Stimulated activated CD4-positive, alpha-beta T cell treated with anti-CD3 and anti-CD28 coated beads, Interleukin-4, amount 100 ng/mL, for 4 hours (primary cell): ENCODE measurements around the gene MXD1.
"Not testable (repeated sequence)": the region's sequence is repeated elsewhere in the genome, so short reads cannot be mapped to it uniquely, and the experiment has no call there.

Experiments used
- DNase-seq, 2 experiments: peaks; one replicate each; pipeline ENCODE4 v3.0.0-alpha.2; 2020

The MXD1 gene

GRCh38 chr2:69914950-69915945 lies at the start of gene MXD1:
MXD1 (plus strand) TSS chr2:69915109; CDS start chr2:69915331, 222 bp downstream.
- DNase-seq = peak in 1 of 2 experiments; percentile 98

GRCh38 chr2:69888451-69888850 lies 26.5 kb upstream of the MXD1 start:
- DNase-seq = no peak

- DNase-seq = no peak
These were observed 25.6 kb upstream of the MXD1 start for GRCh38 chr2:69889302-69889701.

- no peak for DNase-seq
These were observed 24.0 kb upstream of the MXD1 start for GRCh38 chr2:69890881-69891280.

GRCh38 chr2:69892838-69893424 lies 22.0 kb upstream of the MXD1 start:
- not testable (repeated sequence) for DNase-seq

- DNase-seq = peak; percentile 73 to 75
These were observed 21.0 kb upstream of the MXD1 start, which contains the start of gene SNRNP27 for GRCh38 chr2:69893684-69894551. SNRNP27 (plus strand) TSS chr2:69893956; CDS start chr2:69893985, 29 bp downstream.

GRCh38 chr2:69894737-69895136 lies 20.2 kb upstream of the MXD1 start:
- DNase-seq = not testable (repeated sequence)

- no peak for DNase-seq
These were observed 12.5 kb upstream of the MXD1 start for GRCh38 chr2:69902213-69902922.

- DNase-seq = no peak
These were observed 7.7 kb upstream of the MXD1 start for GRCh38 chr2:69907216-69907615.

GRCh38 chr2:69911985-69912563 lies 2.8 kb upstream of the MXD1 start:
- DNase-seq = no peak

- DNase-seq = peak in 1 of 2 experiments; percentile 100
These were observed 552 bp upstream of the MXD1 start for GRCh38 chr2:69914164-69914949.

- no peak for DNase-seq
These were observed 1.2 kb downstream of the MXD1 start for GRCh38 chr2:69916106-69916505.

- DNase-seq = no peak
These were observed 2.9 kb downstream of the MXD1 start for GRCh38 chr2:69917852-69918251.

GRCh38 chr2:69918401-69918800 lies 3.5 kb downstream of the MXD1 start:
- no peak for DNase-seq

- no peak for DNase-seq
These were observed 8.2 kb downstream of the MXD1 start for GRCh38 chr2:69923116-69923515.

- DNase-seq = no peak
These were observed 12.1 kb downstream of the MXD1 start for GRCh38 chr2:69926849-69927515.

- DNase-seq = no peak
These were observed 17.1 kb downstream of the MXD1 start for GRCh38 chr2:69931832-69932595.

- no peak for DNase-seq
These were observed 17.6 kb downstream of the MXD1 start for GRCh38 chr2:69932596-69932922.

- no peak for DNase-seq
These were observed 18.4 kb downstream of the MXD1 start for GRCh38 chr2:69933254-69933828.
